Stimulated activated memory B cell treated with anti-CD40 and anti-IgM and Interleukin-4, amounts not matched to agents 10 μg/mL and 1 μg/mL and 100 μg/mL, for 72 hours (primary cell): ENCODE results near the gene MPZL1.

Experiments used
- ATAC-seq: fragments of 150-1000 bp; cut with Tn5 transposase; 2 replicates; pipeline ENCODE4 v1.10.0; 2021
- H3K27ac Mint-ChIP-seq: one replicate; pipeline ENCODE4 v1.8.0; 2022; ENCODE audit warnings: mild to moderate bottlenecking, mixed read lengths
- H3K27me3 Mint-ChIP-seq: one replicate; pipeline ENCODE4 v1.8.0; 2022; ENCODE audit warnings: mixed read lengths
- H3K36me3 Mint-ChIP-seq: one replicate; pipeline ENCODE4 v1.8.0; 2022; ENCODE audit warnings: mixed read lengths
- H3K4me1 Mint-ChIP-seq: one replicate; pipeline ENCODE4 v1.8.0; 2022; ENCODE audit warnings: mixed read lengths
- H3K4me3 Mint-ChIP-seq: one replicate; pipeline ENCODE4 v1.8.0; 2022; ENCODE audit warnings: mild to moderate bottlenecking, moderate library complexity, mixed read lengths
- H3K9me3 Mint-ChIP-seq: one replicate; pipeline ENCODE4 v1.8.0; 2022; ENCODE audit warnings: mixed read lengths

MPZL1 gene

DNA sequence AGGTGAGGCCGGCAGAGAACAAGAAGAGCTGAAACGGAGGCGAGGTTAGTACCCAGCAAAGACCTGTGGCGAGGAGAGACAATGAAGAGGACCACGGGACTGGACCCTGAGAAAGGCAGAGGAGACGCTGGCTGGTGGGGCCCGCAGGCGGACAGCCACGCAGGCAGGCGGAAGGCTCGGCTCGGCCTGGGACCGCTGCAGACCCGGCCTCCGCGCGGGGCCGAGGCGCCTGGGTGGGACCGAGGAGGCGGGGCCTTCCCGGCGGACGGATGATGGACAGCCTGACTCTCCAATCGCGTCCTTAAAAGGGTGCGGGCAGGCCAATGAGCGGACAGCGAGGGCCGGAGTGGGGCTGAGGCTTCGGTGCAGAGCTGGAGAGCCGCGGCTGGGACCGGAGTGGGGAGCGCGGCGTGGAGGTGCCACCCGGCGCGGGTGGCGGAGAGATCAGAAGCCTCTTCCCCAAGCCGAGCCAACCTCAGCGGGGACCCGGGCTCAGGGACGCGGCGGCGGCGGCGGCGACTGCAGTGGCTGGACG is at the start of gene MPZL1:
MPZL1 (plus strand) TSS at position 366 of the 535 bp plus-strand sequence. CDS start 170 bp downstream, outside the sequence.
- peak; percentile 97 for ATAC-seq
- no peaks in the 10 kb centered on the region for H3K27me3 Mint-ChIP-seq
- H3K9me3 Mint-ChIP-seq, result no peaks in the 10 kb centered on the region
- no peaks in the 10 kb centered on the region for H3K36me3 Mint-ChIP-seq
- peak within 1 kb of the TSS; percentile 88 for H3K4me3 Mint-ChIP-seq
- peaks cover 62% of the 10 kb centered on the region for H3K4me1 Mint-ChIP-seq
- H3K27ac Mint-ChIP-seq, result peak within 1 kb of the TSS; percentile 85

DNA sequence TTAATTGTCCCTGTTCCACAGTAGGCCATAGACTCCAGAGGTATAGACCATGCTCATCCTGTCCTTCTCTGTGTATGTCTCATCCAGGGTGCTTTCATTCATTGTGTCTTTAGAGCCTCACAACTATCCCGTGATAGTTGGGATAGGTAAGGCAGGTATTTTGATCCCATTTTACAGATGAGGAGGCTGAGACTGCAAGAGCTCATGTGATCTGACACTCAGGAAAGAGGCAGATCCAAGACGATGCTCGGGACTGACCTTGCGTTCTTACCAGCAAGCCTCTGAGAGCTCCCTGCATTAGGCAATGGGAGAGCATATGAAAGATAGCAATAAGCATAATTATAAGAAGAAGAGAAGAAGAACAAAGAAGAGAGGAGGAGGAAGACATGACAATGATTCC is 49.0 kb upstream of the MPZL1 start:
- Mint-ChIP-seq H3K36me3 (peaks cover 55% of the 10 kb centered on the region), H3K4me1 (peaks cover 70% of the 10 kb centered on the region), H3K4me3 (no peak overlapping the region), H3K9me3 (no peaks in the 10 kb centered on the region), H3K27me3 (no peaks in the 10 kb centered on the region), H3K27ac (peak overlapping the region; percentile 80)
- ATAC-seq, result no peak

DNA sequence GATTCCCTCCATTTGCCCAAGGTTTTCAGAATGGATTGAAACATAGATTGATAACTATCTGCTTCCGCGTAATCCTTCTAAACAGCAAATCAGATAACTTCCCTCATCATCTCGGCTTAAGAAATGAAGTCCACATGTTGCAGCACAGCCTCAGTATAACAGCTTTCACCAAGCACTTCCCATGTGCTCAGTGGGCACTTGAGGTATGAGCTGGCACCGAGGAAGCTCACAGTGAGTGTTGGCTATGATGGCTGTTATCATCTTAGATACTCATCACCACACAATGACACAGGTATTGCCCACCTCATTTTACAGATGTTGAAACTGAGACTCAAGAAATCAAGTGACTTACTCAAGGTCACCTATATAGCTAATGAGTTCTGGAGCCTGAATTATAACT is 48.5 kb upstream of the MPZL1 start:
- Mint-ChIP-seq H3K27ac (peak overlapping the region; percentile 5), H3K4me3 (no peak overlapping the region), H3K27me3 (no peaks in the 10 kb centered on the region), H3K9me3 (no peaks in the 10 kb centered on the region), H3K4me1 (peaks cover 66% of the 10 kb centered on the region), H3K36me3 (peaks cover 55% of the 10 kb centered on the region)
- no peak for ATAC-seq

DNA sequence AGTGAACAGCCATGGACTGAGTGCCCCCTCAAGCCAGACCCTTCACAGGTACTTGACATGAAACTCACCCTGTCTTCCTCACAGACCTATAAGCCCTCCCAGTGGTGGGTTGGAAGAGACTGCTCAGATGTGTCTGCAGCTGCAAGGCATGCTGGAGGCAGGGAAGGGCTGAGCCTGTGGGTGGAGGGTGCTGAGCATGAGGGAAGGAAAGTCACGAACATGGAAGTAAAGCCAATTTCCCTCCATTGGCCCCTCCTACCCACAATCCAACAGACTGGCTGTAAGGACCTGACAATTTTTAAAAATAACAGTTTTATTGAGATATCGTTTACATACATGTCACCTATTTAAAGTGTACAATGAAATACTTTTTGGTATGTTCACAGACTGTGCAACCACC is 47.6 kb upstream of the MPZL1 start:
- Mint-ChIP-seq H3K4me3 (no peak overlapping the region), H3K36me3 (peaks cover 55% of the 10 kb centered on the region), H3K27ac (peak overlapping the region; percentile 5), H3K4me1 (peaks cover 57% of the 10 kb centered on the region), H3K27me3 (no peaks in the 10 kb centered on the region), H3K9me3 (no peaks in the 10 kb centered on the region)
- no peak for ATAC-seq

DNA sequence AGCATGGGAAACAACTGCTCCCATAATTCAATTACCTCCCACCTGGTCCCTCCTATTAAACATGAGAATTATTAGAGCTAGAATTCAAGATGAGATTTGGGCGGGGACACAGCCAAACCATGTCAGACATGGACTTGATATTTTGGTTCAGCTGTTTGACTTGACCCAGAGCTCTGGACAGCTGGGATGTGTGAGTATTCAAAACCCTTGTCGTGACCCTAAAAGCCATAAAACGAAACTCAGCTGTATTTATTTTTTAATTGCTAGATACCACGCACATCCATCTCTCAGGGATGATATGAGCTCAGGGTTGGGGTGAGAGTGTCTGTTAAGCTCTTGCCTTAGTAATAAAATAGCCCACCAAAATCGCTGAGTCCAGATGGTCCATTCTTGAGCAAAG is 46.3 kb upstream of the MPZL1 start:
- Mint-ChIP-seq H3K27ac (no peak overlapping the region), H3K27me3 (no peaks in the 10 kb centered on the region), H3K9me3 (no peaks in the 10 kb centered on the region), H3K36me3 (peaks cover 51% of the 10 kb centered on the region), H3K4me3 (no peak overlapping the region), H3K4me1 (peaks cover 44% of the 10 kb centered on the region)
- no peak for ATAC-seq

DNA sequence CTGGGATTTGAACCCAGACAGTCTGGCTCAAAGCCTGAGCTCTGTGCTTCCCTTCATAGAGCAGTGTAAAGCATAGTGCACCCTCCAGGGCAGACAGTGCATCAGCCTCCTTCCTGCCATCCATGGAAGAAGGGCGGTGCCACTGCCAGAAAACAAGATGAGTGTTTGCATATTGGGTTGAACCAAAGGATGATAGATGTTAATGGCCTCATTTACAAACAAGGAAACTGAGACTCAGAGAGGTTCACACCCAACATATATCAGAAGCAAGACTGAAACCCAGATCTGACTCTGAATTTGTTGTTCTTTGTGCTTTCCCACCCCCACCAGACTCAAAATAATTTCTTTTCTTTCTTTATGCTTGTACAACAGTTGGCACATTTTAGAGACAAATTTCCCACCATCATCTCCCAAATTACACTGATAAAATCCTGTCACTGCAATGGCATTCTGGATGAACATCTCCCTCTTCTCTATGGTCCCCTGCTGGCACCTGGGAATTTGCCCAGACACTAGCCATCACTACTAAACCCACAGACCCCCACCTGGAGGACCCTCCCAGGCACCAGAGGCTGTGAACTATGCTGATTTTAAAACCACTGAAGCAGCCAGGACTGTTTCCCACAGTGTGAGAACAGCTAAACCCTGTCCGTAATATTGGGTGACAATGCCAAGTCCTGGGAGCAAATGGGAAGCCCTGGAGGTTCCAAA is 45.4 kb upstream of the MPZL1 start:
- H3K4me3 Mint-ChIP-seq, result no peak overlapping the region
- H3K4me1 Mint-ChIP-seq, result peaks cover 35% of the 10 kb centered on the region
- no peak for ATAC-seq

DNA sequence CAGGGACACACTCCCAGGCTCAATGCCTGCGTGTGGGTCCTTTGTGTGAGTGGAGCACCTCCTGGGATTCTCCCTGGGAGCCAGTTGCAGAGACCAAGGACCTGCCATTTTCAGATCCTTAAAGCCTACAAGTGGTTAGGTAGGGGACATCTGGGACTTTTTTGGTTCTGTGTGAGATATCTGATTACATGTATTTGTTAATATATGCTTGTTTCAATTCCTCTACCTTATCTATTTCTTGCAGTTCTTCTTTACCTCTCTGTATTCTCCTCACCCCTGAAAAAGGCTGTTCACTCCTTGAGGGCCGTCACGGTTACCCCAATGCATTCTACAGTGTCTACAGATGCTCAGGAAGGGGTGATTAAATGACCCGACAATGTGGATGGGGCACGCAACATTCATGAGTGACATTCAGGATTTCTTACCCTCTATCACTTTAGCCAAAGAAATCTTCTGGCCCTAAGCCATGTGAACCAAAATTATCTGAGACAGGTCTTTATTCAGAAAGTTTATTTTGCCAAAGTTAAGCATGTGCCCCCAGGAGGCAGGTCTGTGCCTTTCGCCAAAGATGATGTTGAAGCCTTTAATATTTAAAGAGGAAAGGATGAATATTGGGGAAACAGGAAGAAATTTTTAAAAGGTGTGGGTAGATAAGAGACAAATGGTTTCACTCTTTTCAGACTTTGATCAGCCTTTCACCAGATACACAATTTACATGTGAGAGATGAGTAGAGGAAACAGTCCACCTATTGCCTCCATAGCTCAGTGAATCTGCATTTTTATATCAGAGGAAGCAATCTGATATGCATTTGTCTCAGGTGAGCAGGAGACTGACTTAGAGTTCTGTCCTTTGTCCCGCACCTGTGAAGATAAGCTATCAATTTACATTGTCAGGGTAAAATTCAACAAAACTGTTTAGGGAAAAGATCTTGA is 44.6 kb upstream of the MPZL1 start:
- H3K9me3 Mint-ChIP-seq, result no peaks in the 10 kb centered on the region
- peak; percentile 72 for ATAC-seq
- H3K4me3 Mint-ChIP-seq, result no peak overlapping the region
- no peaks in the 10 kb centered on the region for H3K27me3 Mint-ChIP-seq
- H3K36me3 Mint-ChIP-seq, result peaks cover 39% of the 10 kb centered on the region
- H3K27ac Mint-ChIP-seq, result no peak overlapping the region
- peaks cover 27% of the 10 kb centered on the region for H3K4me1 Mint-ChIP-seq

More for the DNA sequence above, 45.4 kb upstream of the MPZL1 start:
- Mint-ChIP-seq H3K9me3 (no peaks in the 10 kb centered on the region), H3K27me3 (no peaks in the 10 kb centered on the region), H3K36me3 (peaks cover 42% of the 10 kb centered on the region), H3K27ac (no peak overlapping the region)

DNA sequence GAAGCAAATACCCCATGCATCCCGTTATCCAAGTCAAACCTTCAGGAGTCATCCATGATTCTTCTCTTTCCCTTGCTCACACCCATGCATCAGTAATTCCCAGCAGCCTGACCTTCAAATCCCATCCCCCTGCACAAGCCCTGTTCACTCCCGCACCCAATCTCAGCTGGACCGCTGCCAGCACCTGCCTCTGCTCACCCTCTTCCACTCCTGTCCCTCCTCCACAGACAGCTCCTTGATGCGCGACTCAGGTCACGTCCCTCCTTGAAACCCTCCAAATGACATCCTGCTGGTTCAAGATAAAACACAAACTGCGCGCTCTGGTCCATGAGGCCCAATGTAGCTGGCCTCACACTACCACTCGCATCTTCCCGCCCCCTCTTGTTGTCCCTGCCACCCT is 43.4 kb upstream of the MPZL1 start:
- H3K36me3 Mint-ChIP-seq, result peaks cover 33% of the 10 kb centered on the region
- no peak overlapping the region for H3K27ac Mint-ChIP-seq
- H3K4me3 Mint-ChIP-seq, result no peak overlapping the region

DNA sequence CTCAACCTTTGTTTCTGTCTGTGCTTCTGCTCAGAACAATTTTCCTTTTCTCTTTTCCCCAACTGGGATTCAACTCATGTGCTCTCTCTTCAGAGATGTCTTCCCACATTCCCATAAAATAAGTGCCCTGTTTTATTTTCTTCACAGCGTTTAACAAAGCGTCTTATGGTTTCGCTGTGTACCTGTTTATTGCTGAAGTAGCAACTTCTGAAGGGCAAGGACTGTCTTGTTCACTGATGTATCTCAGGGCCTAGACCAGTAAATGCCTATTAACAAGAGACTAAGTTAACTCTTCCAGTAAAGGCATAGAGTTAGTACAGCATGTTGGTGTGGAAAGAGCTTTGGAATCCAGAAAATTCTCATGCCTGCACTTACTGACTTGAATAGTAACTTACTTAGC is 42.9 kb upstream of the MPZL1 start:
- Mint-ChIP-seq H3K4me1 (peaks cover 13% of the 10 kb centered on the region), H3K9me3 (no peaks in the 10 kb centered on the region), H3K27me3 (no peaks in the 10 kb centered on the region), H3K36me3 (peaks cover 33% of the 10 kb centered on the region), H3K4me3 (no peak overlapping the region), H3K27ac (no peak overlapping the region)
- ATAC-seq, result no peak

More for the DNA sequence above, 43.4 kb upstream of the MPZL1 start:
- no peak for ATAC-seq
- Mint-ChIP-seq H3K4me1 (peaks cover 14% of the 10 kb centered on the region), H3K9me3 (no peaks in the 10 kb centered on the region), H3K27me3 (no peaks in the 10 kb centered on the region)

DNA sequence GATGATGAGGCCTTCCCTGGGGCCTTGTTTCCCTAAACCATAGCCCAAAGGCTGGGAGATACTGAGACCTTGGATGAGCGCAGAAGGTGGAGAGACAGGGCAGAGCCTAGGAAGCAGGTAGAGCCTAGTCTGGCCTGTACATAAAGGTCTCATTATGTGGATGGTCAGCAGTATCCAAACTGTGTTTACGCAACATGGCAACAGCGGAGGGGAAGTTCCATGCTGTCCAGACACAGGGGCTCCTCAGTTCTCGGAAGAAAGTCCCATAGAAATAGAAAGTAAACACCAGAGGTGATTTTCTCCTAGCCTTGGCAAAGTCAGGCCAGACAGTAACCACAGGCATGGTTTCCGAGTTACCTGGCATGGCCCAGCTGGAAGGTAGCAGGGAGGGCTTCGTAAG is 42.1 kb upstream of the MPZL1 start:
- H3K36me3 Mint-ChIP-seq, result peaks cover 33% of the 10 kb centered on the region
- peaks cover 11% of the 10 kb centered on the region for H3K4me1 Mint-ChIP-seq

DNA sequence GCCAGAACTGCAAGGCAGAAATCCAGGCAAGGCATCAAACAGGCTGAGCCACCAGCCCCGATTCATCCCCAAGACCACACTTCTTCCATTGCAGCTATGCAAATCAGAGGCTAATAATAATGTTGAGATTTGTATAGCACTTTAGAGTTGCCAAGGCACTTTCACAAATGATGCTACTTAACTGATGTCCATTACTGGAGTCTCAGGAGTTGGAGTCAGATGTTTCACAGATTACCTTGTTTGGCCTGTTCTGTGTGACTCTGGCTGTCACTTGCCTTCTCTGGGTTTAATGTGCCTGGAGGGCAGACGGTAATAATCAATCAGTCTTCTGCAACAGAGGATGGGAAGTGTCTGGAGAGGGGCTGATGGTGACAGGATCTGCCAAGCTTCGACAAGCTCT is 40.8 kb upstream of the MPZL1 start:
- ATAC-seq, result no peak
- peaks cover 18% of the 10 kb centered on the region for H3K4me1 Mint-ChIP-seq
- no peak overlapping the region for H3K4me3 Mint-ChIP-seq
- H3K27ac Mint-ChIP-seq, result no peak overlapping the region
- H3K9me3 Mint-ChIP-seq, result no peaks in the 10 kb centered on the region
- peaks cover 44% of the 10 kb centered on the region for H3K36me3 Mint-ChIP-seq
- H3K27me3 Mint-ChIP-seq, result no peaks in the 10 kb centered on the region

More for the DNA sequence above, 42.1 kb upstream of the MPZL1 start:
- no peak for ATAC-seq
- Mint-ChIP-seq H3K27ac (no peak overlapping the region), H3K4me3 (no peak overlapping the region), H3K9me3 (no peaks in the 10 kb centered on the region), H3K27me3 (no peaks in the 10 kb centered on the region)

DNA sequence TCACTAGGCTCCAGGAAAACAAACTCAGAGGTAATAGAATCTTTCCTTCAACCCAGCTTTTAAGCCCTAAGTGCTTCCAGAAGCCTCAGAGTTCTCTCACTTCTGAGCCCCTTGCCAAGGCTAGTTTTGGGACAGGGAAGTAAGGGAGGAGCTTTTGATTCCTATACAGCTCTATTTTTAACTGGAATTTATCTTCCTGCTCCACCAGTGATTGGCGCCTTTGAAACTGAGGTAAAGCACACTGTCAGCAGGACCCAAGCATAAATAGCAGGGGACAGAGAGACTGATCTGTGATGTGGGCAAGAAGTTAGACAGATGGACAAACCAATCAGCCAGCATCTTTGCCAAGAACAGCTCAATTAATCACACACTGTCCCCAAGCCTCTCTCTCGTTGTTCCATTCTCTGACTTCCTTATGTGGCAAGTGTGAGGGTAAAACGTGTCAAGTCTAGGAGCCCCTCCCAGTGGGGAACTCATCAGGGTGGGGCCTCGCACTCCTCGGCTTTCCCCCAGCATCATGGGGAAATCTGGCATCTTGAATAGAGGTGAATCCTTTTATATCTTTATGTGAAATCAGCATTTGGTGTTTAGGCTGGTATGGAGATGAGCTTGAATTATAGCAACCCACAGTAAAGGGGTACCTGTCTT is 40.2 kb upstream of the MPZL1 start:
- peak; percentile 15 for ATAC-seq

DNA sequence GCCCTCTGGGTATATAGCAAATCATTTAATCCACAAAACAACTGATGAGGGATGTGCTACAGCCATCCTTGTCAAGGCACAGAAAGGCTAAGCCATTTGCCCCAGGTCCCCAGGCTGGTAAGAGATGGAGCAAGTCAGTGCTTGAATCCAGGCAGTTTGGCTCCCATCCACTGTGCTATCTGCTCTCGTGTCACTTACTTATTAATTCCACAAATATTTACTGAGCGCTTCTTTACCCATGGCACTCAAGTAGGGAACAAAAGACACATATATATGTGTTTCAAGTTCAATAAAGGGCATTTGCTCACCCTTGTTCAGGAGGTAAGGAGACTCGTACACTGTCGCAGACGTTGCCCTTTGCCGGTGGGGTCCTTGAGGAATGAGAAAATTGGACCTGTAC is 38.6 kb upstream of the MPZL1 start:
- Mint-ChIP-seq H3K9me3 (no peaks in the 10 kb centered on the region), H3K36me3 (peaks cover 48% of the 10 kb centered on the region), H3K27me3 (no peaks in the 10 kb centered on the region), H3K27ac (no peak overlapping the region), H3K4me1 (peaks cover 36% of the 10 kb centered on the region), H3K4me3 (no peak overlapping the region)
- ATAC-seq, result no peak

More for the DNA sequence above, 40.2 kb upstream of the MPZL1 start:
- Mint-ChIP-seq H3K27ac (no peak overlapping the region), H3K36me3 (peaks cover 50% of the 10 kb centered on the region), H3K4me3 (no peak overlapping the region), H3K27me3 (no peaks in the 10 kb centered on the region), H3K9me3 (no peaks in the 10 kb centered on the region), H3K4me1 (peaks cover 23% of the 10 kb centered on the region)

DNA sequence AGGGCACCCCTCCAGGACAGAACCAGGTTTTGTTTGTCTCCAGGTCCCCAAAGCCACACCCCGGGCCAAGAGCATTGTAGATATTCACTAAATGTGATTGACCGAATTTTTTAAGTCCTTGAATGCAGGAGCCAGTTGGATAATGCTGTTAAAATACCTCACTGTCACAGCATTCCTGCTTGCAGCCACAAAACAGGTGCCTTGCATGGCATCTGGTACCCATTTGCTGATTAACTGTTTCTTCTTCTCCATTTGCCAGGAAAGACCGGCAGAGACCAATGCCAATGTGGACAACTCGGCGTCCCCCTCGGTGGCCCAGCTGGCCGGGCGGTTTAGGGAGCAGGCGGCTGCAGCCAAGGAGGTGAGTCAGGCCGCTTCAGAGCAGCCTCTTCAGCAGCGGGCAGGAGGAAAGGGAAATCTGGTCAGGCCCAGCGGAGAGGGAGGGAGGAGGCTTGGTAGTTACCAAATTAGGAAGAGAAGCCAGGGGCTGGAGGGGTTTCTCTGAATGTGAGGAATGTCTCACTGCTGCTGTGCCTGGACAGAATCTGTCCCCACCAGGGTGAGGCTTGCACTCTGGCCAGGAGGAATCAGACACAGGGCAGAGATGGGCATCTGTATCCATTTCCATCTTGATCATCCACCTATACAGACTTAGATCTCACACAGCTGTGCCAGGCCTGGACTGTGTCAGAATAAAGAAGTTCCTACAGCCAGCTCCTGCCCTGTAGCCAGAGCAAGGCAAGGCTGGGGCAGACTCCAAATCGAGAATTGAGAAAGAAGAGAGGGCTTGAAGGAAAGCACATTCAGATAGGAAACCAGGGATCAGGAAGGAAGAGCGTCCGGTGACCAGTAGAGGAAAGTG is 37.9 kb upstream of the MPZL1 start:
- H3K27me3 Mint-ChIP-seq, result no peaks in the 10 kb centered on the region
- H3K4me3 Mint-ChIP-seq, result no peak overlapping the region
- H3K27ac Mint-ChIP-seq, result no peak overlapping the region
- H3K9me3 Mint-ChIP-seq, result no peaks in the 10 kb centered on the region
- peaks cover 55% of the 10 kb centered on the region for H3K36me3 Mint-ChIP-seq
- ATAC-seq, result no peak
- H3K4me1 Mint-ChIP-seq, result peaks cover 43% of the 10 kb centered on the region
